Activated gamma-delta T cell (primary cell): ENCODE results near the gene TGM2.

Experiments
- DNase-seq: peaks from one replicate; lab custom pipeline; 2025; lab: John Stamatoyannopoulos, UW

Gene TGM2

DNA sequence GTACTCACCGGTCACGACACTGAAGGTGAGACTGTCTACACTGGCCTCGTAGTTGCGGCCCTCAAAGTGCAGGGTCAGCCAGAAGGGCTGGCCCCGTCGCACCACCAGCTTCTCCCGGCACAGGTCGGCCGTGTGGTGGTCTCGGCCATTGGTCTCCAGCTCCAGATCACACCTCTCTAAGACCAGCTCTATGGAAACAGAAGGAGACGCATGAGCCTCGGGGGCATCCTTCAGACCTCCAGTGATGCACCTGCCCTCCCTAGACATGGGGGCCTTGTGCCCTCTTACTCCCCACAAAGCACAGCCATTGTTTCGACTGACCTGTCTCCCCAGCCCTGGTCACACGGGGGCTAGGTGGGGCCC lies 3.7 kb downstream of the TGM2 start:
- no peak for DNase-seq

DNA sequence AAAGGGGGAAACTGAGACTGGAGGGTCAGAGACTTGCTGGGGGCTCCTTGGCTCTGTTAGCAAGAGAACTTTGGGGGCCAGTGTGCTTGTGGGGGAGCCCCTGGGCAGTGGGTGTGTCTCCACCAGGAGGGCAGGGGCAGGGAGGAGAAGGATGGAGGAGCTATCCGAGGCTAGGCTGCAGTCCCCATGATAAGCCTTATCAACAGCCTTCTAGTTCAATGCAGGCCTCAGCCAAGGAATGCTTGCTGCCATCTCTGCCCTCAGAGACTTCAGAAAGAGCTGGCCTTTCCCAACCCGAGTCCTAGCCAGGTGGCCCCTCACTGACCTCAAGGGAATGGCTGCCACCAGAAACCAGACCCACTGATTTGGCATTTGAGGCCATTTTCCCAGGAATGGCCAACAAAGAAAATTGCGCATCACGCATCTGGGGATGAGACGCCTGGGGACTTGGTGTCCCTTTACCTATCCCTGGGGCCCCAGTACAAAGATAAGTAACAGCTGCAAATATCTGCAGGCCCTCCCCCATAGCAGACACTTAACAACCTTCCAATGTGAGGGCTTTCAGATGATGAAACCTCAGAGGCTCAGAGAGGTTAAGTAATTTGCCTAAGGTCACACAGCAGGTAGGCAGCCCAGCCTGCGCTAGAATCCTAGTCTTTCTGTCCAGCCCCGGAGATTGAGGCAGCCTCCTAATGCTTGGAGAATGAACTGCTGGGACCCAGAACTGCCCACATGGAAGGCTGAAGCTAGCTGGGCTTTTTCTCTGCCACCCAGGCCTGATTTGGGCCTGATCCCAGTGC lies 4.9 kb downstream of the TGM2 start:
- no peak for DNase-seq

DNA sequence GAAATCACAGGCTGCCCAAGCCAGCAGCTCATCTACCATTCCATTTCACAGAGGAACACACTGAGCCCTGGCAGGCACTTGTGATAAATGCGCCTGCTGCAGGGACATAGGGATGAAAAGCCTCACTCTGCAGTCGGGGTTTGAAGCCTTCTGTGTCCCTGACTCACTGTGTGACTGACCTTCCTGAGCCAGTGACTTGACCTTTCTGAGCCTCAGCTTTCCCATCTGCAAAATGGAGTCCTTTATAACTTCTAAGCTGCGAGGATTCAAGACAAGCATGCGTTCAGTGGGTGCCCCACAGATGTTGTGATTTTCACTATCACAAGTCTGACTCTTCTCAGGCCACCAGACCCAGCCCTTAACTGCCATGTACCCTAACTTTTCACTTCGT lies 5.5 kb downstream of the TGM2 start:
- DNase-seq = no peak

DNA sequence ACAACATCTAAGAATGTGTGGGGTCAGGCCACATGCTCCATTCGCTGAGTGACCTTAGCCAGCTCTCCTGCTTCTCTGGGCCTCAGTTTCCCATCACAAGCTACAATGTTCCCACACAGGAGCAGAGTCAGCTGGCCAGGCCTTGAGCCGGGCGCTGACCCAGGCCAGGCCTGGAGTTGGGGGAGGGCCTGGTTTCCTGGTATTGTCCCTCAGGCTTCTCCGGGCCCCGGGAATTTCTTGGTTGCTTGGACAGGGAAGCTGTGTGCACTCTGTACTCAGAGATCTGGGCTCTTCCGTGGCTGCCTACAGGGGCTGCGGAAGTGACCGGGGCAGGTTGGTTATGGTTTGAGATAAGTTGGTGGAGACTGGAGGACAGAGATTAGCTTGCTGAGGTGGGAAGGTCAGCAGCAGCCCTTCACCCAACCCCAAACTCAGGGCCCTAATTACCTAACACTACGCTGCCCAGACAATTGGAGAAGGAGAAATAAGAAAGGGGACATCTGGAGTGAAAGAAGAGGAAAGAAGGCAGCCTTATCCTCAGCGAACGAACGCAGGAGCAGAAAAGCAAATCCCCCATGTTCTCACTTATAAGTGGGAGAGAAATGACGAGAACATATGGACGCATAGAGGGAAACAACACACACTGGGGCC lies 6.2 kb downstream of the TGM2 start:
- no peak for DNase-seq

DNA sequence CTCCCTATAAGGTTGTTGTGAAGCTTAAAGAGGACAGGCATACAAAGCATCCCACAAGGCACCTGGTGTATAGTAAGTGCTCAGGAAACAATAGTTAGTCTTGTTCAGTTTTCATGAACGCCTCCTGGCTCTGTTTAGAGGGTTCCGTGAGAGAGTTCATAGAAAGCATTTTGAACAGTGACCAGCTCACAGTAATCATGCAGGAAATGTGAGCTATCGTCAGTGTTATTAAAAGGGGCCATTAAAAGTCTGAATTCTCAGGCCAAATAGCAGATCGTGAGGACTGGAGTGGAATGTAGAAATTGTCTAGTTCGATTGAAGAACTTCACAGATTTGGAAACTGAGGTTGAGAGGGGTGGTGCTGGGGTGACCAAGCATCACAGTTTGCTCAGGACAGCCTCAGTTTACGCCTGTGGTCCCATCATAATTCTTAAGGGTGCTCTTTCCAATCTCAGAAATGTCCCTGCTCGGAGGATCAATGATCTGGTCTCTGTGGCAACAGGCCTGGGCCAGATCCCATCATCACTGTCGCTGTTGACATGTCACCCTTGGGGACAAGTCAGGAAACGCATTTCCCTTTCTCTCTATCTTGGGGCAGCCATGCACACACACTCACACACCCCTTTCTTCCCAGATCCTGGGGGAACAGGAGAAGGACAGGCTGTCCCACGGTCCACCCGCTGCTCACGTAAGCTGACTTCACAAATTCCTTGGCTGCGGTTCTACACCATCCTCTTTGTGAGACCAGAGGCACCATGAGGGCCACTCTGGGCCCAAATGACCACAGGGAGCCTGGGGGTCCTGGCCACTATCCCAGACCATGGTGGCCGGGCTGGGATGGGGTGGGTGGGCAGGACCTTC lies 7.2 kb downstream of the TGM2 start:
- no peak for DNase-seq

DNA sequence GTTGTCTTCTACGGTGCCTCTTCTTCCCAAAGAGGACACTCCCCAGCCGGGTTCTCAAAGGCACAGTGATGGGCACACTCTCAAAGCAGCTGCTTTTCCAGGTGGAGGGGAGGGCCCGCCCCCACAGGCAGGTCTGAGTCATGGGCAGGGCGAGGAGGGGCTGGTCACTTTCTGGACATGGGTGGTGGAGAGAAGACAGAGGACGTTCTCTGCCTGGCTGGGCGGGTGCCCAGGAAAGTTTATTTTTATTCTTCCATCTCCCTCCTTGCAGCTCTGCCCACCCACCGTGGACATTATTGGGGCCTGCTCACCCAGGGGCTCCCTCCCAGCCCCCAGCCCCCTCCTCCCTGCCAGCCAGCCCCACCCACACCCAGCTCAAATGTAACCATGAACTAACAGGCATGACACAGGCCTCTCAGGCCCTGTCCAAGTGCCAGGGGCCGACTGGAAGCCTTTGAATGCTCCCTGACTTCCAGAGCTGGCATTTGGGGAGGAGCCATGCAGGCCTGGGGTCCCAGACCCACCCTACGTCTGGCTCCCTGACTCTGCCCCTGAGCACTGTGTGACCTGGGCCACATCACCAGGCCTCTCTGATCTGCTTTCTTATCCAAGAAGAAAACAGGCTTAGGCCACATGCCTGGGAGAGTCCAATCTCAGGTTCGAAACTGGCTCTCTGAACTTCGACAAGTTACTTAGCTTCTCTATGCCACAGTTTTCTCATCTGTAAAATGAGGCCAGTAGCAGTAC lies 8.0 kb downstream of the TGM2 start:
- DNase-seq = no peak

DNA sequence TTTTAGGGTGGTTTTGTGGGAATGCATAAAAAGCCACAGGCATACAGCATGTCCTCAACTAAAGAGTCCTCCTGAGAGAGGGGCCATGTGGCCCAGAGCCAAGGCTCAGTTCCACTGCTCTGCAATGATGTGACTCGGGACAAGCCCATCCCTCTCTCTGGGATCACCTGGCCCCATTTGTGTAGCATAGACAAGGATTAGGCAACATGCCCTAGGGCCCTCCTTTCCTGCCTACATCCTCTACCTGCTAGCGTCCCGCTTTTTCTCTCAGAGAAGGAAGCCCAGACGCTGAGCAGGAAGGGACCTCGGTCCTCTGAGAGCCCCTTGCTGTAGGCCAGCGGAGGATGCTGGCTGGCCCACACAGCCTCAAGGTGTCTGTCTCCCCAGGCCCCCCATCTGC lies 8.8 kb downstream of the TGM2 start:
- DNase-seq = no peak

DNA sequence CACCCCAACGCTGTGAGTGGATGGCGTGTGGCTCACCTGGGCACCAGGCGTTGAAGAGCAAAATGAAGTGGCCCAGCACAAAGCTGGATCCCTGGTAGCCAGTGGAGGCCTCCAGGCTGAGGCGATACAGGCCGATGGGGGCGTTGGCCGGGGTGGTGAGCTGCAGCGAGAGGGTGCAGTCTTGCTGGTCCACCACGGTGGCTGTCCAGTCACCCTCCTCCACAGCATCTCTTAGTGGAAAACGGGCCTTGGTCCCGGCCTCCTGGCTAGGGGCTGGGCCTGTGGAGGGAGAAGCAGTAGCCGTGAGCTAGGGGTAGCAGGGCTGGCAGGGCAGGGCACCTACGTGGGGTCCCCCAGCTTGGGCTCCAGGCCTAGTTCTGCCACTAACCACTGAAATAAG lies 9.3 kb downstream of the TGM2 start:
- no peak for DNase-seq

DNA sequence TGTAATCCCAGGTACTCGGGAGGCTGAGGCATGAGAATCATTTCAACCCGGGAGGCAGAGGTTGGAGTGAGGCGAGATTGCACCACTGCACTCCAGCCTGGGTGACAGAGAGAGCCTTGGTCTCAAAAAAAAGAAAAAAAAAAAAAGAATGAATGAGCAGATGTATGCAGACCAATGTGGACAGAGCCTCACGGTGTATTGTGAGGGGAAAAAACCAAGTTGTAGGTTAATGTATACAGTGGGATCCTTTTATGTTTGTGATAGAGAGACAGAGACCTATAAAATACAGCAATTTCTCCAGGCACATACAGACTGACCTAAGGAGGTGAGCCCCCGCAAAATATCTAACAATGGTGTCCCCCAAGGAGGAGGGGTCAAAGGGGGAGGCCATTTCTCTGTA lies 11.7 kb downstream of the TGM2 start:
- DNase-seq = no peak

DNA sequence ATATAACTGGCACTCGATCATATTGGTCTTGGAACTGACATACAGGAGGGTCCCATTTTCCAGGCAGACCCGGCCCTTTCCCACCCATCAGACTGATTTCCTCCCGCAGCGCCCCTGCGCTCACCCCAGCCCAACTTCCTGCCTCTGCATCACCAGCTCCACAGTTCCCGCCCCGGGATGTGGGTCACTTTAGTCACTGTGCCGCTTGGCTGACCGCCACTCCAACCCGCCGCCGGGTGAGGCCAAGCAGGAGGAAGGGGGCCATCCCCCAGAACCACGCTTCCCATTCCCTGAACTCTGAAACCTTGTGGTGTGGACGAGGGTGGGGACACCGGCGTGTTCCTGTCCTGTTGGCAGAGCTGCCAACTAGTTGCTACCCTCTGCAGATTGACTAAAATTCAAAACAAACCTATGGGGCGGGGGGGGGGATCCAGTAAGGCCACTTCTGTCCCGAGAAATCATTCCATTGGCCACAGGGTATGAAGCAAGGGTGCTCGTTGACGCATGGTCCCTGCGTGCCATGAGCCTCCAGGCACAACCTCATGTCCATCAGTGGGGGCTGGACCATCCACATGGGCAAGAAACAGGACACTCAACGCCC lies 12.3 kb downstream of the TGM2 start:
- DNase-seq = no peak

DNA sequence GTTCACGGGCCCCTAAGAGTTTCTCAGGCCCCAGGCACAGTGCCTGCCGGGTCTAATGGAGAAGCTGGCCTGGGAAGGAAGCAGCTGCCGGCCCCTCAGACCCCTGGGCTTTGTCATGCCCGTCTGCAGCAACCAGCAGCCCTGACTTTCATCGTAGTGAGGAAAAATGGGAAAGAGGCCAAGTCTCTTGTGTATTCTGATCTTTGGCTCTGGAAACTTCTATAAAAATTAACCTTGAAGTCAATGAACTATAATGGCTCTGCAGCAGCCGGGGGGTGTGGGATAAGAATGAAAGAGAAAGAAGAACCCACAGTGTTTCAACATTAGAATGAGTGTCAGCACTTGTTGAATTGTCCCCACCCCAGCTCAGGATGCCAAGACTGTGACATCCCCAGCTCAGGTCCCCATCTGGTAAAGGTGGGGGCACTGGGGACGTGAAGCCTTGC lies 12.9 kb downstream of the TGM2 start:
- DNase-seq = no peak

DNA sequence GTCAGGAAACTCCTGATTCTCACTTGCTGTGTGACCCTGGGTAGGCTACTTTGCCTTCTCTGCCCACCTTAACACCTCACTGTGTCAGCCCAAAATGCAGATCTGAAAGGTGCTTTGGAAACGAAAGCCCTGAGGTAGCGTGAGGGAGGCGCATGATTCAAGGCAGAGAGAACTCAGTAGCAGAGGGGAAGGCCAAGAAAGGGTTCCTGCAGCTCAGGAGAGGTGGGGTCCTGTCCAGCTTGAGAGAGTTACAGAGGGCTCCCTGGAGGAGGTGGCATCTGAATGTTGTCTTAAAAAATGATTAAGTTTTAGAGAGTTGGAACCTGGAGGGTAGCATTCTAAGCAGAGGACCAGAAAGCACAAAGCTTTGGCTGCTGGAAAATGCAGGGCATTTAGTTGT lies 13.6 kb downstream of the TGM2 start:
- no peak for DNase-seq

DNA sequence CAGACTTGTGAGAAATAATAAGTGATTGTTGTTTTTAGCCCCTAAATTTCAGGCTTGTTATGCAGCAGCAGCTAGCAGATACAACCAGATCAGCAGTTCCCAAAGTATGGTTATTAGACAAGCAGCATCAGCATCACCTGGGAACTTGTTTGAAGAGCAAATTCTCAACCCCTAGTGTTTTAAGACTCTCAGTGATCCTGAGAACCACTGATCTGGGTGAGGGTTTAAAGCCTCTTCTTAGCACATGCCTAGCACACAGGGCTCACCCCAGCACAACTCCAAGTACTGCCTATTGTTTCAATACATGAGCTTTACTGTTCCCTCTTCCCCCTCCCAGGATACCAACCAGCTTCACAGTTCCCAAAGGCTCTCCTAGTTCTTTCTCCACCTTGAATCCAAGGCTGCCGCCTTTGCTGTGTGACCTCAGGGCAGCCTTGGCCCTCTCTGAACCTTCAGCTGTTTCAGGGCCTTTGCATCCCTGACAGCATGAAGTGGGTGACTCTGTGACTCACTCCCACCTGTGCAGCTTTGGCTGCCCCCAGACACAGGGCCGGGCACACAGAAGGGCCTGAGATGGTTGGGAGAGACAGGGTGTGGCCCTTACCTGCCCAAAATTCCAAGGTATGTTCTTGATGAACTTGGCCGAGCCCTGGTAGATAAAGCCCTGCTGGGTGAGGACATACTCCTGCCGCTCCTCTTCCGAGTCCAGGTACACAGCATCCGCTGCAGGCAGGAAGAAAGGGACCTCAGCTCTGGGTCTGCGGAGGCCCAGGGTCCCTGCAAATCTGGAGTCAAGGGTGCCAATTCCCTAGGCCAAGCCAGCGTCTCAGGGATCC lies 14.5 kb downstream of the TGM2 start:
- DNase-seq = no peak

DNA sequence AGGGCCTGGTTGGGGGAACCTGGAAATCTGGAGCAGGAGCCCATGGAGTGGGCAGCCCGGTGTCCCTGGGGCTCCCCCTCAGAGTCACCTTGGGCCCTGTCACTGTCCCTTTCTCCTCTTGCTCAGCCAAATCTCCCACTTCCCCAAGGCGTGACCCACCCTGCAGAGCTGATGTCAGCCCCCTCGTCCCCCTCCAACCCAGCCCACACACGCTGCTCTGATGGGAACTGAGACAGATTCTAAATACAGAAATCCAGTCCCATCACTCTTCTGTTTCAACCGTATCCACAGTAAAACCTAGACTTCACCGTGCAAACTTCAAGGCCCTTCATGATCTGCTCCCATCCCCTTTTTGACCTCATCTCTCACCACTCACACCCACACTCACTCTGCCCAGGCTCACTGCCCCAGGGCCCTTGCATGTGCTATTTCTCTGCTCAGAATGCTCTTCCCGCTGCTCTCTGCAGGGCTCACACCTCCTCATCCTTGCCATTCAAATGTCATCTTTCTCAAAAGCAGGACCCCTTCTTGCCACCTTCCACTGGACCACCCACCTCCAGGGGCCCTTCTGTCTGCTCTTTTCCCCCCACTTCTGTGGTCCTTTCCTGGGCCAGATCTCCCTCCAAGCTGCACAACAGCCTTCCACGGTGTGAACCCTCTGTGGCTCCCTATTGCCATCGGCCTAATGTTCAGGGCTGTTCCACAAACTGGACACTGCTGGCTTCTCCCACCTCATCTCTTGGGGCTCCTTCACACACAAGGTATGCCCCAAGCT lies 16.6 kb downstream of the TGM2 start:
- DNase-seq = no peak

DNA sequence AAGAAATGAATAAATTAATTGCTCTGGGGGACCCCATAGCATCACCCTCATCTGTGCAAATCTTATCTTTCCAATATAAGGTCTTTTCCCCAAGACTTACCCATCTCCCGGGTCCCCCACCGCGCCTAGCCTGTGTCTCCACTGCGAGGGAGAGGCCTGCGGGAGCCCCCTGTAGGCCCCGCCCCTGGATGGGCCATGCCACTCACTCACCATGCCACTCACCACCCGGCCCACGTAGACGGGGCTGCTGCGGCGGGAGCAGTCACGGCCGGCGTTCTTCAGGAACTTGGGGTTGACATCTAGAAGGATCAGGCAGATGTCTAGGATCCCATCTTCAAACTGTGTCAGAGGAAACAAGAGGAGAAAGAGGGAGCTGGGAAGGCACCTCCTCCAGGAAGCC lies 17.3 kb downstream of the TGM2 start:
- no peak for DNase-seq

DNA sequence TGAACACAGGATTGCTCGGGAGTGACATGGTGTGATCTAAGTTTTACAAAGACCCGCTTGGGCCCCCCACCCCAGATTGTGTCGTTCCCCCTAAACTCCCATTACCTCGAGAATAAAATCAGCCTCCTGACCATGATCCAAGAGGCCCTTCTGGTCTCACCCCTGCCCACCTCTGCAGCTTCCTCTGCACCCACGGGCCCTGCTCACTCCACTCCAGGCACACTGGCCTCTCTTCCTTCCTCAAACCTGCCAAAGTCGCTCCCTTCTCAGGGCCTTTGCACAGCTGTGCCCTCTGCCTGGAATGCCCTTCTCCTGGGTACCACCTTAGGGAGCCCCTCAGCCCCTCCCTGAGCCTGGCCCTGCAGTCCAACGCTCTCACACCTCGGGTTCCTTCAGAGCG lies 17.9 kb downstream of the TGM2 start:
- no peak for DNase-seq

DNA sequence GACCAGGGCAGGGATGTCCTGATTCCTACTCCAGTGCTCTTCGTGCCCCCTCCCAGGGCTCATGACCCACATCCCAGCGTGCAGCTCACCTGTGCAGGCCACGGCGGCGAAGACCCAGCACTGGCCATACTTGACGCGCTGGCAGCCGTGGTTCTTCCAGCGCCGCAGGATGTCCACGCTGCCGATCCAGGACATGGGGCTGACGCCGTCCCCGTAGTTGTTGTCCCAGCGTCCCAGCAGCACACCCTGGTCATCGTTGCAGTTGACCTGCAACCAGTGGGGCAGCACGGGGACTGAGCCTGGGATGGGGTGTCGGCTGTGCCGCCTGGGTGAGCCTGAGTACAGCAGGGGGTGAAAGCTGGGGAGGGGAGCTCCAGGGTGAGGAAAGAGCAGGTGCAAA lies 18.4 kb downstream of the TGM2 start:
- no peak for DNase-seq

DNA sequence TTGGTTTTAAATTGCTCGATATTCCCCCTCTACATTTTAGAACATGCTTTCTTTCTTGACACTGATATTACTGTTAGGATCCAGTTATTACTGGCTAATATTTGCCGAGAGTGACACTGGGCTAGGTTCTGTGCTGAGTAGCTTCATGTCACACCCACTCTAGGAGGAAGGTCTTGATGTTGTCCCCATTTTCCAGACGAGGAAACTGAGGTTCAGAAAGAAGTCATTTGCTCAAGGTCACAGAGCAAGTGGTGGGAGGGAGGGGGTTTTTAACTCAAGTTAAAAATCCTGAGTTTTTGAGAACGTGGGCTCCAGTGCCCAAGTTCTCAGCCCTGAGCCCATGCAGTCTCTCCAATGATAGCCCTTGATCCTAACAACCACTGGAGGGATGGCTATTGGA lies 18.9 kb downstream of the TGM2 start:
- DNase-seq = no peak

DNA sequence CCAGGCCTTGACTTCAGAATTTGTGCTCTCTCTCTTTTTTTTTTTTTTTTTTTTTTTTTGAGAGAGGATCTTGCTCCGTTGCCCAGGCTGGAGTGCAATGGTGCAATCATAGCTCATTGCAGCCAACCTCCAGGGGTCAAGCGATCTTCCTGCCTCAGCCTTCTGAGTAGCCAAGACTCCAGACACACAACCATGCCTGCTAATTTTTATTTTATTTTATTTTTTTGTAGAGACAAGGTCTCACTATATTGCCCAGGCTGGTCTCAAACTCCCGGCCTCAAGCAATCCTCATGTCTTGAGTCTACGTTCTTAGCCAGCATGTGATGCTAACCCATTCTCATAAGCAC lies 19.4 kb downstream of the TGM2 start:
- no peak for DNase-seq
